Measurements from ENCODE around the gene SULT2A1.

The SULT2A1 gene

DNA sequence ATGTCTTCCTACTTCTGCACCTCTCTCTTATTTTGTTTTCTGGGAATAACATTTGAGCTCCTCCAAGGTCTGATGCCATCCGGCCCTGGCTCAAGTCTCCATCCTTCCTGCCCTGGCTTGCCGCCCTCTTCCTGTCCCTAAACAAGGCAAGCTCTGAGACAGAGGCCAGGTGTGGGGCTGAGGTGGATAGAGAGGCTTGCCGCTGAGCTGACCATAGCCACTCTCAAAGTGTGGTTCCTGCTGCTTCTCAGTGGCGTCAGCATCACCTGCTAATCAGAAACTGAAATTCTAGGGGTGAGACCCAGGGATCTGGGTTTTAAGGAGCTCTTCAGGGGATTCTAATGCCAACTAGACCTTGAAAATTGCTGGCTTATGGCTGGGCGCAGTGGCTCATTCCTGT is 33.1 kb downstream of the SULT2A1 start:
- TF ChIP-seq POLR2AphosphoS5 (IDR thresholded peaks at IDR 0.05; ENCODE audit: borderline replicate concordance, low read depth, low read length) (no peak), EZH2 (IDR thresholded peaks at IDR 0.05) (no peak), FOXP2 (optimal IDR thresholded peaks at IDR 0.05; ENCODE audit: control extremely low read depth, extremely low read length, insufficient read depth) (no peak)
- no peak for DNase-seq (ENCODE audit: low read depth, low spot score)
- Histone ChIP-seq H3K36me3 (ENCODE audit: insufficient read depth, low read length) (no peaks in the 10 kb centered on the region), H3K9me3 (ENCODE audit: low read depth, low read length) (no peaks in the 10 kb centered on the region), H3K4me3 (no peak overlapping the region), H3K27ac (no peak overlapping the region), H3K9ac (ENCODE audit: insufficient read length) (no peak overlapping the region)

DNA sequence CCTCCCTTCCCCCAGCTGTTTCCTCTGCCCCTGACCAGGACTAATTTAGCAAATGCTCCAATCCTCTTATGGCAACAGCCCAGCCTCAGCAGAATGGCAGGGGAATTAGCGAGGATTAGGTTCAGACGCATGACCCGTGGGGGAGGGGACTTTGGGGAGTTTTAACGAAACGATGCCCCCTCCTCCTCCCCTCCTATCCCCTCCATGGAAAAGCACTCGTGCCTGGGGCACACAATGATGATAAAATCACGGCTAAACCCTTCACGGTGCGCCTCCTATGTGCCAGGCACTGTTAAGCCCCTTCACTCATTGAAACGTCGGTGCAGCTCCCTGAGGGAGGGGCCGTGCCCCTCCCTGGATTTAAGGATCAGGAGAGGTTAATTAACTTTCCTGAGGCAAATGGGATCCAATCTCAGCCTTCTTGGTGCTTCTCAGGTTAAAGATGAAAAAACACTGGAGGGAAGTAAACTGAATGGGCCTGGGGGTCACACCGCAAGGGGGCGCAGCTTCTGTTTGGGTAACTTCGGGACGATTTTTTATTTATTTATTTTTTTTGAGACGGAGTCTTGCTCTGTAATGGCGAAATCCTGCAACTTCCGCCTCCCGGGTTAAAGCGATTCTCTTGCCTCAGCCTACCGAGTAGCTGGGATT is 37.2 kb downstream of the SULT2A1 start:
- H3K36me3 ChIP-seq (ENCODE audit: insufficient read depth, low read length): no peaks in the 10 kb centered on the region
- peak overlapping the region; percentile 19; the same call in 1 of the 2 replicates for H3K4me3 ChIP-seq
- H3K9me3 ChIP-seq (ENCODE audit: low read depth, low read length): no peaks in the 10 kb centered on the region
- H3K9ac ChIP-seq (ENCODE audit: insufficient read length): no peak overlapping the region
- no peak overlapping the region for H3K27ac ChIP-seq
- no peak for DNase-seq (ENCODE audit: low read depth, low spot score)
- no peak for TF ChIP-seq POLR2AphosphoS5 (IDR thresholded peaks at IDR 0.05; ENCODE audit: borderline replicate concordance, low read depth, low read length)
- no peak for TF ChIP-seq FOXP2 (optimal IDR thresholded peaks at IDR 0.05; ENCODE audit: control extremely low read depth, extremely low read length, insufficient read depth)
- no peak for TF ChIP-seq EZH2 (IDR thresholded peaks at IDR 0.05)

DNA sequence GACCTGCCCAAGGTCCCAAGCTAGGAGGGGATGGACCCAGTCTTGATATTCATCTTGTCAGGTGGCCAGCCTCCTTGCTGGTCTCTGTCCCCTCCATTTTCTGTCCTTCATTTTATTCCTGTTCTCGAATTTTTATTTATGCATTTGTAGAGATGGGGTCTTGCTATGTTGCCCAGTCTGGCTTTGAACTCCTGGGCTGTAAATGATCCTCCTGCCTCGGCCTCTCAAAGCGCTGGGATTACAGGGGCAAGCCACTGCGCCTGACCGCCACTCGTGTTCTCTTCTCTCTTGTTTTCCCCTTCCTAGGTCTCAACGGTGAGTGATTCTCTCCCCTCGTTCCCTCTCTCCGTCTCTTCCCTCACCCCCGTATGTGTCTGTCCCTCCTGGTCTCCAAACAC is 37.7 kb downstream of the SULT2A1 start:
- TF ChIP-seq EZH2 (IDR thresholded peaks at IDR 0.05) (no peak), POLR2AphosphoS5 (IDR thresholded peaks at IDR 0.05; ENCODE audit: borderline replicate concordance, low read depth, low read length) (no peak), FOXP2 (optimal IDR thresholded peaks at IDR 0.05; ENCODE audit: control extremely low read depth, extremely low read length, insufficient read depth) (no peak)
- Histone ChIP-seq H3K36me3 (ENCODE audit: insufficient read depth, low read length) (no peaks in the 10 kb centered on the region), H3K4me3 (no peak overlapping the region), H3K9me3 (ENCODE audit: low read depth, low read length) (no peaks in the 10 kb centered on the region), H3K27ac (no peak overlapping the region), H3K9ac (ENCODE audit: insufficient read length) (no peak overlapping the region)
- DNase-seq (ENCODE audit: low read depth, low spot score): no peak

DNA sequence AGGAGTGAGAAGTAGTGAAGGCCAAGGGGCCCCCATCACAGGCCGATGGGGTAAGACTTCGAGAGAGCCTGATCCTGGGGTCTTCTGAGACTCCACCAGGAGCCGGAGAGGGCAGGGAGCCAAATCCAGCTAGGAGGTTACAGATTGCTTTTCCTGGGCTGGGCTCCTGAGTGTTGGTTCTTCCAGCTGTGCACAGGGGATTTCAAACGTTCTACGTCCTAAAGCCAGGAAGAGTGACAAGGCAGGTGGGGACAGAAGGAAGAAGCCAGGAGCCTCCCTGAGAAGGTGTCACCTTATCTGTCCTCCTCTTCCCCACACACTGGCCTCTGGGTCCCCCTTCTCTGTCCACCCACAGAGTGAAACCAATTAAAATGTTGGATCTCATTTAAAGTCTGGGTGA is 43.2 kb downstream of the SULT2A1 start:
- no peaks in the 10 kb centered on the region for H3K36me3 ChIP-seq (ENCODE audit: insufficient read depth, low read length)
- TF ChIP-seq FOXP2 (optimal IDR thresholded peaks at IDR 0.05; ENCODE audit: control extremely low read depth, extremely low read length, insufficient read depth) (no peak), POLR2AphosphoS5 (IDR thresholded peaks at IDR 0.05; ENCODE audit: borderline replicate concordance, low read depth, low read length) (no peak), EZH2 (IDR thresholded peaks at IDR 0.05) (no peak)
- no peak overlapping the region for H3K27ac ChIP-seq
- no peak for DNase-seq (ENCODE audit: low read depth, low spot score)
- H3K9me3 ChIP-seq (ENCODE audit: low read depth, low read length): no peaks in the 10 kb centered on the region
- no peak overlapping the region for H3K9ac ChIP-seq (ENCODE audit: insufficient read length)
- no peak overlapping the region for H3K4me3 ChIP-seq

DNA sequence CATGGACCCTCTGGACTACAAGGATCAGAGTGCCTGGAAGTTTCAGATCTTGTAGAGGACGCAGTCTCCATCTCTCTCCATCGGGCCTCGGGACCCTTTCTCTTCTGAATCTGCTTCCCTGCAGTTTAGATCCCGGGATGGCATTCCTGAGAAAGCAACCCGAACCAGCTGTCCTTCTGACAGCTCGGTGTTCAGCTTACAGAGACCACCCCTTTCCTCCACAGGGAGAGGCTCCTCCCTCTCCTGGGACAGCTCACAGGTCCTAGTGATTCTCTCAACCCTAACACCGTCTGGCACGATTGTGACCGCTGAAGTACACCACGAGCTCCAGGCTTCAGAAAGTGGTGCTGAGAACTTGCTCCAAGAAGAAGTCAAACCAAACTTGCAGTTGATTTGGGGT is 46.2 kb downstream of the SULT2A1 start:
- no peak overlapping the region for H3K27ac ChIP-seq
- H3K4me3 ChIP-seq: no peak overlapping the region
- H3K9ac ChIP-seq (ENCODE audit: insufficient read length): no peak overlapping the region
- H3K9me3 ChIP-seq (ENCODE audit: low read depth, low read length): no peaks in the 10 kb centered on the region
- DNase-seq (ENCODE audit: low read depth, low spot score): no peak
- TF ChIP-seq FOXP2 (optimal IDR thresholded peaks at IDR 0.05; ENCODE audit: control extremely low read depth, extremely low read length, insufficient read depth) (no peak), EZH2 (IDR thresholded peaks at IDR 0.05) (no peak), POLR2AphosphoS5 (IDR thresholded peaks at IDR 0.05; ENCODE audit: borderline replicate concordance, low read depth, low read length) (no peak)
- no peaks in the 10 kb centered on the region for H3K36me3 ChIP-seq (ENCODE audit: insufficient read depth, low read length)

DNA sequence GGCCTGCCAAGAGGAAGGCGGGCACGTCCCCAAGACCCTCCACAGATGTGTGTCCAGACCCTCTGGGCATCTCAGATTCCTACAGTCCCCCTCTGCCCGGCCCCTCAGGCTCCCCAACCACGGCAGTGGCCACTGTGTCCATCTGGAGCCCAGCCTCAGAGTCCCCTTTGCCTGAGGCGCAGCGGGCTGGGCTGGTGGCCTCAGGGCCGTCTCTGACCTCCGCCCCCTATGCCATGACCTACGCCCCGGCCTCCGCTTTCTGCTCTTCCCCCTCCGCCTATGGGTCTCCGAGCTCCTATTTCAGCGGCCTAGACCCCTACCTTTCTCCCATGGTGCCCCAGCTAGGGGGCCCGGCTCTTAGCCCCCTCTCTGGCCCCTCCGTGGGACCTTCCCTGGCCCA is 46.7 kb downstream of the SULT2A1 start:
- no peak overlapping the region for H3K4me3 ChIP-seq
- no peak overlapping the region for H3K9ac ChIP-seq (ENCODE audit: insufficient read length)
- H3K27ac ChIP-seq: no peak overlapping the region
- H3K9me3 ChIP-seq (ENCODE audit: low read depth, low read length): no peaks in the 10 kb centered on the region
- no peak for DNase-seq (ENCODE audit: low read depth, low spot score)
- H3K36me3 ChIP-seq (ENCODE audit: insufficient read depth, low read length): no peaks in the 10 kb centered on the region
- no peak for TF ChIP-seq POLR2AphosphoS5 (IDR thresholded peaks at IDR 0.05; ENCODE audit: borderline replicate concordance, low read depth, low read length)
- TF ChIP-seq EZH2 (IDR thresholded peaks at IDR 0.05): no peak
- no peak for TF ChIP-seq FOXP2 (optimal IDR thresholded peaks at IDR 0.05; ENCODE audit: control extremely low read depth, extremely low read length, insufficient read depth)

DNA sequence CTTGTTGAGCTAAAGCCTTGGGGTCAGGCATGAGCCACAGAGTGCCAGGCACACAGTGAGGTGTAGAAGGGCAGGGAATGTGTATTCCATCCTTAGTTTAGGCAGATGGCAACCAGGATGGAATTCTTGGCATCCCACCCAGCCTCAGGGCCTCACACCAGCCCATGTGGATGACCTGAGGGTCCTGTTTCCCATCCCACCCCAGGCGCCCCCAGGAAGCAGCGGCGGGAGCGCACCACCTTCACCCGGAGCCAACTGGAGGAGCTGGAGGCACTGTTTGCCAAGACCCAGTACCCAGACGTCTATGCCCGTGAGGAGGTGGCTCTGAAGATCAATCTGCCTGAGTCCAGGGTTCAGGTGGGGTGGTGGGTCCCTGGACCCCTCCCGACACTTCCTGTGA is 50.1 kb downstream of the SULT2A1 start:
- H3K9ac ChIP-seq (ENCODE audit: insufficient read length): no peak overlapping the region
- H3K27ac ChIP-seq: no peak overlapping the region
- no peaks in the 10 kb centered on the region for H3K36me3 ChIP-seq (ENCODE audit: insufficient read depth, low read length)
- TF ChIP-seq EZH2 (IDR thresholded peaks at IDR 0.05) (no peak), POLR2AphosphoS5 (IDR thresholded peaks at IDR 0.05; ENCODE audit: borderline replicate concordance, low read depth, low read length) (no peak), FOXP2 (optimal IDR thresholded peaks at IDR 0.05; ENCODE audit: control extremely low read depth, extremely low read length, insufficient read depth) (no peak)
- no peak overlapping the region for H3K4me3 ChIP-seq
- no peak for DNase-seq (ENCODE audit: low read depth, low spot score)
- no peaks in the 10 kb centered on the region for H3K9me3 ChIP-seq (ENCODE audit: low read depth, low read length)

DNA sequence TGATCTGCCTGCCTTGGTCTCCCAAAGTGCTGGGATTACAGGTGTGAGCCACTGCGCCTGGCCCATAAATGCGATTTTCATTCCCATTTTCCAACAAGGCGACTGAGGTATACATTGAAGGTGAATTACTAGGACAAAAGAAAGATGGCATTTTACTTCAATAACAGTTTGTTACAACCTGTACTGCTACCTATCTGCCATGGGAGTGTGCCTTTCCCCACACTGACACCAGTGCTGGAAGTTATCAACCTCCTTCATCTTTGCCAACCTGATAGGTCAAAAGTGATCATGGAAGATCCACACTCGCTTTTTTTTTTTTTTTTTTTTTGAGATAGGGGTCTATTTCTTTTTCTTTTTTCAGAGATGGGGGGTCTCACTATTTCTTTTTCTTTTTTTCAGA is 53.4 kb downstream of the SULT2A1 start:
- no peak overlapping the region for H3K9ac ChIP-seq (ENCODE audit: insufficient read length)
- H3K4me3 ChIP-seq: no peak overlapping the region
- TF ChIP-seq FOXP2 (optimal IDR thresholded peaks at IDR 0.05; ENCODE audit: control extremely low read depth, extremely low read length, insufficient read depth) (no peak), POLR2AphosphoS5 (IDR thresholded peaks at IDR 0.05; ENCODE audit: borderline replicate concordance, low read depth, low read length) (no peak), EZH2 (IDR thresholded peaks at IDR 0.05) (no peak)
- no peak for DNase-seq (ENCODE audit: low read depth, low spot score)
- no peak overlapping the region for H3K27ac ChIP-seq
- H3K36me3 ChIP-seq (ENCODE audit: insufficient read depth, low read length): no peaks in the 10 kb centered on the region
- no peaks in the 10 kb centered on the region for H3K9me3 ChIP-seq (ENCODE audit: low read depth, low read length)

DNA sequence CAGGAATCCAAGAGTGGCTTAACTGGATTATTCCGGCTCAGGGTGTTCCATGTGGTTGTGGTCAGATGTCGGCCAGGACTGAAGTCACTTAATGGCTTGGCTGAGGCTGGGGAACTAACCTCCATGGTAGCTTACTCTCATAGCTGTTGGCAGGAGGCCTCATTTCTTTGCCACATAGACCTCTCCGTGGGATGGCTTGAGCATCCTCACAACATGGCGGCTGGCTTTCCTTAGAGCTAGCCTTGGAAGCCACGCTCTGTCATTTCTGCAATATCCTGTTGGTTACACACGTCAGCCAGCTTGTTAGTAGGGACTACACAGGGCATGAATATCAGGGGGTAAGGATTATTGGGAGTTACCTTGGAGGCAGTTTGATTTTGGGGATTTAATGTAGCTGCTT is 59.3 kb downstream of the SULT2A1 start:
- Histone ChIP-seq H3K9me3 (ENCODE audit: low read depth, low read length) (no peaks in the 10 kb centered on the region), H3K9ac (ENCODE audit: insufficient read length) (no peak overlapping the region), H3K36me3 (ENCODE audit: insufficient read depth, low read length) (no peaks in the 10 kb centered on the region), H3K27ac (no peak overlapping the region), H3K4me3 (no peak overlapping the region)
- DNase-seq (ENCODE audit: low read depth, low spot score): no peak
- no peak for TF ChIP-seq POLR2AphosphoS5 (IDR thresholded peaks at IDR 0.05; ENCODE audit: borderline replicate concordance, low read depth, low read length)
